Measurements from ENCODE around the gene RPL27A. TPM values are rescaled to one million over a fixed set of nuclear protein-coding genes. Genes with fewer than 3 reads are reported as not detected.

RPL27A gene
- total RNA-seq, 1 experiment from 2014 or later = 1,008 TPM

GRCh38 chr11:8649361-8649760 lies 33.2 kb upstream of the RPL27A start:
- Mint-ChIP-seq H3K27ac (ENCODE audit: unreplicated experiment) (no peak overlapping the region), H3K36me3 (ENCODE audit: insufficient read depth, unreplicated experiment) (no peaks in the 10 kb centered on the region), H3K27me3 (ENCODE audit: insufficient read depth, unreplicated experiment) (no peaks in the 10 kb centered on the region), H3K9me3 (ENCODE audit: unreplicated experiment) (no peaks in the 10 kb centered on the region), H3K4me3 (ENCODE audit: unreplicated experiment) (no peak overlapping the region), H3K4me1 (ENCODE audit: low read depth, unreplicated experiment) (peaks cover 4% of the 10 kb centered on the region)
- no TSS peak for BruUV-seq (replicated peaks)
- Histone ChIP-seq H3K9me3 (no peaks in the 10 kb centered on the region), H3K36me3 (ENCODE audit: control insufficient read depth, insufficient read depth, low read length) (no peaks in the 10 kb centered on the region), H3K4me3 (ENCODE audit: low read depth, low read length) (no peak overlapping the region), H3K4me1 (no peaks in the 10 kb centered on the region), H3K27me3 (replicated peaks; ENCODE audit: control insufficient read depth, insufficient read depth, low read length) (no peaks in the 10 kb centered on the region)
- POLR2A ChIA-PET = no interaction called here
- intact Hi-C loops (cut with micrococcal nuclease; ENCODE audit: unreplicated experiment) = no loop called here
- TF ChIP-seq CTCF (IDR thresholded peaks at IDR 0.05; ENCODE audit: insufficient read depth in 1 of 2, low read depth in 1 of 2, low read length in 1 of 2, severe bottlenecking in 1 of 2, unreplicated experiment in 1 of 2) = no peak
- CTCF ChIA-PET = no interaction called here
- no peak for DNase-seq

GRCh38 chr11:8650401-8650990 lies 32.1 kb upstream of the RPL27A start:
- BruUV-seq (replicated peaks) = no TSS peak
- Mint-ChIP-seq H3K36me3 (ENCODE audit: insufficient read depth, unreplicated experiment) (no peaks in the 10 kb centered on the region), H3K27me3 (ENCODE audit: insufficient read depth, unreplicated experiment) (no peaks in the 10 kb centered on the region), H3K9me3 (ENCODE audit: unreplicated experiment) (no peaks in the 10 kb centered on the region), H3K4me3 (ENCODE audit: unreplicated experiment) (no peak overlapping the region), H3K4me1 (ENCODE audit: low read depth, unreplicated experiment) (peaks cover 5% of the 10 kb centered on the region), H3K27ac (ENCODE audit: unreplicated experiment) (no peak overlapping the region)
- Histone ChIP-seq H3K36me3 (ENCODE audit: control insufficient read depth, insufficient read depth, low read length) (no peaks in the 10 kb centered on the region), H3K9me3 (no peaks in the 10 kb centered on the region), H3K27me3 (replicated peaks; ENCODE audit: control insufficient read depth, insufficient read depth, low read length) (no peaks in the 10 kb centered on the region), H3K4me1 (no peaks in the 10 kb centered on the region), H3K4me3 (ENCODE audit: low read depth, low read length) (no peak overlapping the region)
- ChIA-PET CTCF (interaction anchor here (0.5 kb wide), 1 partner anchor 121 kb away, joined by 3 read pairs; no protein-coding TSS in a partner anchor), POLR2A (no interaction called here)
- no peak for TF ChIP-seq CTCF (IDR thresholded peaks at IDR 0.05; ENCODE audit: insufficient read depth in 1 of 2, low read depth in 1 of 2, low read length in 1 of 2, severe bottlenecking in 1 of 2, unreplicated experiment in 1 of 2)
- DNase-seq = no peak
- intact Hi-C loops (cut with micrococcal nuclease; ENCODE audit: unreplicated experiment) = no loop called here

GRCh38 chr11:8652140-8652539 lies 30.5 kb upstream of the RPL27A start:
- no peak overlapping the region for H3K4me3 ChIP-seq (ENCODE audit: low read depth, low read length)
- ChIA-PET POLR2A (no interaction called here), CTCF (no interaction called here)
- no peaks in the 10 kb centered on the region for H3K4me1 ChIP-seq
- no peaks in the 10 kb centered on the region for H3K9me3 ChIP-seq
- Mint-ChIP-seq H3K36me3 (ENCODE audit: insufficient read depth, unreplicated experiment) (no peaks in the 10 kb centered on the region), H3K27me3 (ENCODE audit: insufficient read depth, unreplicated experiment) (no peaks in the 10 kb centered on the region), H3K4me1 (ENCODE audit: low read depth, unreplicated experiment) (peaks cover 5% of the 10 kb centered on the region), H3K27ac (ENCODE audit: unreplicated experiment) (no peak overlapping the region), H3K9me3 (ENCODE audit: unreplicated experiment) (no peaks in the 10 kb centered on the region), H3K4me3 (ENCODE audit: unreplicated experiment) (no peak overlapping the region)
- no peaks in the 10 kb centered on the region for H3K27me3 ChIP-seq (replicated peaks; ENCODE audit: control insufficient read depth, insufficient read depth, low read length)
- no peak for DNase-seq
- H3K36me3 ChIP-seq (ENCODE audit: control insufficient read depth, insufficient read depth, low read length) = no peaks in the 10 kb centered on the region
- intact Hi-C loops (cut with micrococcal nuclease; ENCODE audit: unreplicated experiment) = no loop called here
- BruUV-seq (replicated peaks) = no TSS peak
- no peak for TF ChIP-seq CTCF (IDR thresholded peaks at IDR 0.05; ENCODE audit: insufficient read depth in 1 of 2, low read depth in 1 of 2, low read length in 1 of 2, severe bottlenecking in 1 of 2, unreplicated experiment in 1 of 2)

All from Caco-2 (cell line).